Brain pericyte (primary cell): ENCODE measurements around the gene CASTOR1.

Experiments used
- DNase-seq: peaks from one replicate; pipeline ENCODE4 v3.0.0-alpha.2; 2012; ENCODE audit warnings: low read depth, low spot score

CASTOR1 gene

GRCh38 chr22:30318799-30319419, 29.6 kb upstream of the CASTOR1 start:
- no peak for DNase-seq

- DNase-seq: no peak
Measured at GRCh38 chr22:30317778-30318177, 28.5 kb upstream of the CASTOR1 start.

- DNase-seq: no peak
Measured at GRCh38 chr22:30315962-30316576, 26.8 kb upstream of the CASTOR1 start.

GRCh38 chr22:30314915-30315314, 25.6 kb upstream of the CASTOR1 start:
- DNase-seq: no peak

GRCh38 chr22:30313527-30314363, 24.4 kb upstream of the CASTOR1 start:
- no peak for DNase-seq

GRCh38 chr22:30312053-30312452, 22.7 kb upstream of the CASTOR1 start:
- no peak for DNase-seq

GRCh38 chr22:30310881-30311771, 21.8 kb upstream of the CASTOR1 start:
- no peak for DNase-seq

GRCh38 chr22:30309951-30310741, 20.8 kb upstream of the CASTOR1 start:
- no peak for DNase-seq

GRCh38 chr22:30308518-30309230, 19.4 kb upstream of the CASTOR1 start:
- DNase-seq: no peak

GRCh38 chr22:30308093-30308492, 18.8 kb upstream of the CASTOR1 start:
- DNase-seq: no peak

- DNase-seq: no peak
Measured at GRCh38 chr22:30307041-30307574, 17.8 kb upstream of the CASTOR1 start.

- no peak for DNase-seq
Measured at GRCh38 chr22:30306627-30307011, 17.3 kb upstream of the CASTOR1 start.

GRCh38 chr22:30305906-30306626, 16.8 kb upstream of the CASTOR1 start:
- no peak for DNase-seq

- no peak for DNase-seq
Measured at GRCh38 chr22:30305519-30305905, 16.2 kb upstream of the CASTOR1 start.

- no peak for DNase-seq
Measured at GRCh38 chr22:30304495-30305244, 15.4 kb upstream of the CASTOR1 start.

- no peak for DNase-seq
Measured at GRCh38 chr22:30302810-30303138, 13.5 kb upstream of the CASTOR1 start.

- no peak for DNase-seq
Measured at GRCh38 chr22:30301995-30302809, 12.9 kb upstream of the CASTOR1 start.

GRCh38 chr22:30299322-30299721, 10.0 kb upstream of the CASTOR1 start:
- DNase-seq: no peak
